SK-N-SH (cell line): ENCODE results near the gene CCT4. TPM values are rescaled to one million over a fixed set of nuclear protein-coding genes. Genes with fewer than 3 reads are reported as not detected.

Source experiments
- CTCF ChIA-PET: fragments of 300-600, 350-600 bp; formaldehyde crosslinking; extraction: SDS; loops from one replicate; lab custom pipeline; 2021; lab: Yijun Ruan, JAX
- POLR2A ChIA-PET: fragments of 350-600 bp; sonication (Branson Sonifier 250); formaldehyde crosslinking; extraction: SDS; loops from one replicate; lab custom pipeline; 2020; ENCODE audit warnings: antibody characterized with exemption, inconsistent platforms; lab: Yijun Ruan, JAX
- DNase-seq: peaks from one replicate; pipeline ENCODE4 v3.0.0; 2012
- H2AFZ ChIP-seq: fragments of 200-600 bp; sonication (generic); 2 replicates; pipeline ENCODE4 v1.8.1; 2016; ENCODE audit warnings: antibody characterized with exemption, mild to moderate bottlenecking, low read depth
- H3F3A ChIP-seq: fragments of 200-600 bp; sonication (generic); replicated peaks from 2 replicates; pipeline ENCODE3; 2016; ENCODE audit warnings: antibody characterized with exemption, mild to moderate bottlenecking; ENCODE audit not compliant: insufficient read depth
- H3K27ac ChIP-seq, 2 experiments: fragments of 200-500 bp in 1 of 2; fragments of 200-600 bp in 1 of 2; sonication (Bioruptor generic) in 1 of 2; sonication (generic), shearing (Covaris generic) in 1 of 2; 2 replicates each; pipeline versions ENCODE4 v1.5.1 to v1.6.1; 2014 to 2016; ENCODE audit warnings: low read depth in 2 of 2, inconsistent platforms in 1 of 2, low read length in 1 of 2, mild to moderate bottlenecking in 1 of 2, mixed read lengths in 1 of 2
- H3K27me3 ChIP-seq: fragments of 200-600 bp; sonication (generic), shearing (Covaris generic); 2 replicates; pipeline ENCODE4 v1.6.1; 2016; ENCODE audit warnings: mixed run types; ENCODE audit not compliant: insufficient read depth
- H3K36me3 ChIP-seq, 2 experiments: fragments of 200-500 bp in 1 of 2; fragments of 200-600 bp in 1 of 2; sonication (Bioruptor generic) in 1 of 2; sonication (generic) in 1 of 2; replicated peaks in 1 of 2; 2 replicates each; pipeline versions ENCODE3 to v1.5.1; 2014 to 2016; ENCODE audit warnings: low read length in 1 of 2, mild to moderate bottlenecking in 1 of 2; ENCODE audit not compliant: insufficient read depth in 2 of 2, control insufficient read depth in 1 of 2
- H3K4me1 ChIP-seq, 2 experiments: fragments of 200-500 bp in 1 of 2; fragments of 200-600 bp in 1 of 2; sonication (Bioruptor generic) in 1 of 2; sonication (generic), shearing (Covaris generic) in 1 of 2; 2 replicates each; pipeline versions ENCODE4 v1.5.1 to v1.6.1; 2014 to 2016; ENCODE audit warnings: low read depth in 1 of 2, low read length in 1 of 2, mixed run types in 1 of 2; ENCODE audit not compliant: insufficient read depth in 2 of 2, control insufficient read depth in 1 of 2
- H3K4me2 ChIP-seq: fragments of 200-600 bp; sonication (generic), shearing (Covaris generic); 2 replicates; pipeline ENCODE4 v1.6.1; 2017; ENCODE audit warnings: mixed run types
- H3K4me3 ChIP-seq, 2 experiments: fragments of 200-500 bp in 1 of 2; fragments of 200-600 bp in 1 of 2; sonication (Bioruptor generic) in 1 of 2; sonication (generic), shearing (Covaris generic) in 1 of 2; 2 replicates each; pipeline versions ENCODE4 v1.5.1 to v1.8.1; 2014 to 2016; ENCODE audit warnings: low read depth in 2 of 2, inconsistent platforms in 1 of 2, low read length in 1 of 2, mild to moderate bottlenecking in 1 of 2, mixed read lengths in 1 of 2, moderate library complexity in 1 of 2
- H3K79me2 ChIP-seq: fragments of 200-600 bp; sonication (generic); 2 replicates; pipeline ENCODE4 v1.8.1; 2017; ENCODE audit warnings: mild to moderate bottlenecking; ENCODE audit not compliant: insufficient read depth
- H3K9ac ChIP-seq: fragments of 200-600 bp; sonication (generic); 2 replicates; pipeline ENCODE4 v1.6.1; 2017; ENCODE audit warnings: mixed run types
- H3K9me2 ChIP-seq: fragments of 200-600 bp; sonication (generic); 2 replicates; pipeline ENCODE4 v1.6.1; 2017; ENCODE audit warnings: mixed run types
- H3K9me3 ChIP-seq: fragments of 200-600 bp; sonication (generic); 2 replicates; pipeline ENCODE4 v1.6.1; 2017; ENCODE audit warnings: mixed run types, mild to moderate bottlenecking, moderate library complexity
- H4K20me1 ChIP-seq: fragments of 200-600 bp; sonication (generic); 2 replicates; pipeline ENCODE4 v1.6.1; 2017; ENCODE audit warnings: mild to moderate bottlenecking, mixed run types; ENCODE audit not compliant: insufficient read depth
- CHD2 ChIP-seq: fragments of 150-350 bp; IDR thresholded peaks from 2 replicates; pipeline ENCODE4 v1.6.1; 2018; ENCODE audit warnings: low read length; ENCODE audit not compliant: partially characterized antibody
- EP300 ChIP-seq, 2 experiments: IDR thresholded peaks; 2 replicates each; pipeline versions ENCODE4 v1.4.0 to v1.6.1; 2012; ENCODE audit warnings: borderline replicate concordance in 1 of 2, low read depth in 1 of 2, low read length in 1 of 2
- EZH2phosphoT487 ChIP-seq: fragments of 200-600 bp; sonication (generic); IDR thresholded peaks from 2 replicates; pipeline ENCODE4 v1.6.1; 2017; ENCODE audit warnings: low read depth, mixed run types, mild to moderate bottlenecking, antibody characterized with exemption, moderate library complexity, borderline replicate concordance
- FOSL2 ChIP-seq: IDR thresholded peaks from 2 replicates; pipeline ENCODE4 v1.4.0; 2012; ENCODE audit warnings: low read depth, mild to moderate bottlenecking, moderate library complexity, borderline replicate concordance
- FOXJ3 ChIP-seq: sonication (generic); formaldehyde crosslinking; IDR thresholded peaks from 2 replicates; pipeline ENCODE4 v1.5.1; 2020; ENCODE audit warnings: mild to moderate bottlenecking, missing genetic modification reagents
- FOXM1 ChIP-seq: IDR thresholded peaks from 2 replicates; pipeline ENCODE4 v1.4.0; 2012; ENCODE audit warnings: low read depth, mild to moderate bottlenecking
- GABPA ChIP-seq: IDR thresholded peaks from 2 replicates; pipeline ENCODE4 v1.4.0; 2012; ENCODE audit warnings: low read depth, mild to moderate bottlenecking
- GATA2 ChIP-seq: sonication (generic); formaldehyde crosslinking; IDR thresholded peaks from 2 replicates; pipeline ENCODE4 v1.5.0; 2020; ENCODE audit warnings: mild to moderate bottlenecking, missing genetic modification reagents
- JUND ChIP-seq: IDR thresholded peaks from 2 replicates; pipeline ENCODE4 v1.4.0; 2012
- NFIC ChIP-seq: IDR thresholded peaks from 2 replicates; pipeline ENCODE4 v1.4.0; 2012; ENCODE audit warnings: borderline replicate concordance
- PBX3 ChIP-seq: IDR thresholded peaks from 2 replicates; pipeline ENCODE4; 2012
- RXRA ChIP-seq: IDR thresholded peaks from 2 replicates; pipeline ENCODE4 v1.4.0; 2012; ENCODE audit warnings: low read depth, mild to moderate bottlenecking, borderline replicate concordance
- SIN3A ChIP-seq: IDR thresholded peaks from 2 replicates; pipeline ENCODE4 v1.6.1; 2012; ENCODE audit warnings: low read depth, mild to moderate bottlenecking, low read length, moderate library complexity, borderline replicate concordance
- TEAD4 ChIP-seq: IDR thresholded peaks from 2 replicates; pipeline ENCODE4 v1.4.0; 2012; ENCODE audit warnings: mild to moderate bottlenecking, borderline replicate concordance; ENCODE audit not compliant: insufficient read depth
- USF2 ChIP-seq: fragments of 150-350 bp; IDR thresholded peaks from 2 replicates; pipeline ENCODE4 v1.6.1; 2017; ENCODE audit warnings: antibody characterized with exemption, low read length, low read depth, borderline replicate concordance
- ZBTB33 ChIP-seq: IDR thresholded peaks from 2 replicates; pipeline ENCODE4 v1.4.0; 2012; ENCODE audit warnings: low read depth, borderline replicate concordance
- WGBS: methylation state at CpG from one replicate; pipeline ENCODE4 v1.1.6; 2017; ENCODE audit warnings: low lambda C conversion rate; 5-methylcytosine and 5-hydroxymethylcytosine counted together
- polyA plus RNA-seq, 3 experiments: library from polyadenylated mRNA; depleted of rRNA; stranded (reverse); fragments of >200 nt; gene quantifications; 2 replicates each; pipeline ENCODE4 v1.2.3, GENCODE V29; 2012
- TF ChIP-seq, protein P1 (sequence below): IDR thresholded peaks from 2 replicates; pipeline ENCODE4 v1.4.0; 2012; ENCODE audit warnings: low read depth

CCT4 gene
- polyA plus RNA-seq, 1 of the 3 experiments (the other 2 are of a cell fraction), result 75.0 TPM

DNA sequence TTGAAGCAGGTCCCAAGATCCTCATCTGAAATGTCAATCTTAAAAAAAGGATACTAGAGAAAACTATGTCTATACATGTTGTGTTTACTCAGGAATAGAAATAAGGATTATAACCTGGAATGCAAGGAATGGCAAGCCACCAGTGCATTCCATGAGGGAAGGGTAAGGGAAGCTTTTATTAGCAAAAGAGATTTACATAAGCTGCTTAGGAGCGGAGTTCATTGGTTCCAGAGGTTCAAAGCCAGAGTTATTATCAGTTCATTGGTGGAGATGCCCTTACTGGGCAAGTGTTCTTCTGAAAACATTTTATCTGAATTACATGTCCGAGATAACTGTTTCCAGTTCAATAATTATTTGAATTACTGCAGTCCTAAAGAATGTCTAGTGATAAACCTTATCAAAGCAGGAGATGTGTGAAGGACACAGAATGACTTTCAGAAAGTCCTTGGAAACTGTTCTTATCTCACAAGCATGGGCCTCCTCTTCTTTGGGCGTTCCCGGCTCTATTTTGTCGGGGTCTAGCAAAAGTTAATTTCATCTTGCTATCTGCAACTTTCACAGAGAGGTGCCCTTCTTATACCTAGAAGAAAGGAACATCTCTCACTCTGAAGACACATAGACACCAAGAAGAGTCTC is 40.5 kb upstream of the CCT4 start:
- no peaks in the 10 kb centered on the region for H3K4me1 ChIP-seq
- ChIA-PET POLR2A (no interaction called here), CTCF (interaction anchor here (0.6 to 2.2 kb wide), 2 partner anchors 12 to 483 kb away, joined by 3 to 5 read pairs; no protein-coding TSS in a partner anchor)
- no peaks in the 10 kb centered on the region for H3K79me2 ChIP-seq
- WGBS, result 99% methylated on average over 5 of the region's 5 CpGs
- no peaks in the 10 kb centered on the region for H3K27me3 ChIP-seq
- no peaks in the 10 kb centered on the region for H3K36me3 ChIP-seq
- no peak overlapping the region for H3K27ac ChIP-seq
- no peak for DNase-seq
- TF ChIP-seq FOXJ3 (CRISPR knock-in tag) (no peak), NFIC (no peak), JUND (no peak), GATA2 (no peak), EP300 (IDR thresholded peaks at IDR 0.05; ENCODE audit: borderline replicate concordance in 1 of 2, low read depth in 1 of 2, low read length in 1 of 2) (no peak), SIN3A (no peak), PBX3 (no peak), TEAD4 (no peak), ZBTB33 (no peak), FOSL2 (no peak), CHD2 (no peak)
- TF ChIP-seq, protein P1, sequence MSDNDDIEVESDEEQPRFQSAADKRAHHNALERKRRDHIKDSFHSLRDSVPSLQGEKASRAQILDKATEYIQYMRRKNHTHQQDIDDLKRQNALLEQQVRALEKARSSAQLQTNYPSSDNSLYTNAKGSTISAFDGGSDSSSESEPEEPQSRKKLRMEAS, result no peak
- H3K9me2 ChIP-seq, result no peaks in the 10 kb centered on the region
- H3K4me3 ChIP-seq, result no peak overlapping the region
- no peak overlapping the region for H3K9ac ChIP-seq
- no peaks in the 10 kb centered on the region for H3K9me3 ChIP-seq
- no peak overlapping the region for H3K4me2 ChIP-seq
- no peak overlapping the region for H2AFZ ChIP-seq
- H4K20me1 ChIP-seq, result no peaks in the 10 kb centered on the region
- H3F3A ChIP-seq, result no peaks in the 10 kb centered on the region

DNA sequence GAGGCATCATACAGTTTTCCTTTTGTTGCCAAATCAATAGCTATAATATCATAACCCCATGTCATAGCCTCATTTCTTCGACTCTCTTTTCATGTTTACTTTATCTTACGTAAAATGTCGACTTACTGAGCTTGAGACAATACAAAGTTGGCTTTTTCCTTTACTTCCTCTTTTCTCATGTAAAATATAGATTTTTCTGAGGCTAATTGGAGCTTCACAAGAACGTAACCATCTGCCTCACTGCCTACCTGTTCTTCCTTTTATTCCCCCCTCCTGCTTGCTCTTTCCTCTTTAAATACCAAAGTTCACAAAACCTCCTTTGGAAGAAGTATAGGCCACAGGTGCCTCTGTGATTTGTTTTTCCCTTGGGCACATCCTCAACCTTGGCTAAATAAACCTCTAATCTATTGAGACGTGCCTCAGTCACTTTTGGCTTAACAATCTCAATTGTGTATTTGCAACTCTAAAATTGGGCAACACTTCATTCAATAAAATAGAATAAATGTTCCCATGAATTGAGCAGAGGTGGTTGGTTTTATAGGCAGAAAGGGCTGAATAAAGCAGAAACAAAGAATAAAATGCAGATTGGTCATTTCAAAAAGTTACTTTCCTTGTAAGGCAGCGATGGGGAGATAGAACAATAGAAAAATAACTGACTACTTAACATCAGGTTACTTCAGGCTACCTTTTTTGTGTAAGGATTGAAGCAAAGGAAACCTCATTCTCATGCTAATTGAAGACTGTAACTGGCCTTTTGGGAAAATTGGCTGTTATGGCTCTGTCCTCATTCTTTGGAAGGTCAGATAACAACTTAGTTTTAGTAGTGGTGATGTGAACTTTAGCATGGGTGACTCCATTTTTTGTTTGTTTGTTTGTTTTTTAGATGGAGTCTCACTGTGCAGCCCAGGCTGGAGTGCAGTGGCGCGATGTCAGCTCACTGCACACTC is 38.3 kb upstream of the CCT4 start:
- no peak overlapping the region for H3K9ac ChIP-seq
- no peaks in the 10 kb centered on the region for H3K27me3 ChIP-seq
- no peak overlapping the region for H3K4me3 ChIP-seq
- ChIA-PET POLR2A (no interaction called here), CTCF (interaction anchor here (0.8 to 1.4 kb wide), 4 partner anchors 28 to 485 kb away, joined by 3 to 4 read pairs (median 3); no protein-coding TSS in a partner anchor)
- no peaks in the 10 kb centered on the region for H3K36me3 ChIP-seq
- no peak overlapping the region for H3K4me2 ChIP-seq
- 94% methylated on average over 8 of the region's 8 CpGs for WGBS
- H4K20me1 ChIP-seq, result no peaks in the 10 kb centered on the region
- no peak overlapping the region for H3K27ac ChIP-seq
- H3K9me3 ChIP-seq, result no peaks in the 10 kb centered on the region
- no peaks in the 10 kb centered on the region for H3F3A ChIP-seq
- H2AFZ ChIP-seq, result no peak overlapping the region
- H3K79me2 ChIP-seq, result no peaks in the 10 kb centered on the region
- H3K9me2 ChIP-seq, result no peaks in the 10 kb centered on the region
- DNase-seq, result no peak
- H3K4me1 ChIP-seq, result no peaks in the 10 kb centered on the region
- no peak for TF ChIP-seq JUND
- TF ChIP-seq GABPA, result no peak
- no peak for TF ChIP-seq EZH2phosphoT487
- TF ChIP-seq GATA2, result no peak
- TF ChIP-seq ZBTB33, result no peak
- TF ChIP-seq USF2, result no peak
- TF ChIP-seq FOXM1, result no peak
- no peak for TF ChIP-seq RXRA
- no peak for TF ChIP-seq PBX3
